ENCODE results near the gene ALDH1A3. TPM values are rescaled to one million over a fixed set of nuclear protein-coding genes. Genes with fewer than 3 reads are reported as not detected.

ALDH1A3 gene
- total and polyA plus RNA-seq, 2 of the 4 experiments (the other 2 are of a cell fraction) = 3.1 to 5.0 TPM

DNA sequence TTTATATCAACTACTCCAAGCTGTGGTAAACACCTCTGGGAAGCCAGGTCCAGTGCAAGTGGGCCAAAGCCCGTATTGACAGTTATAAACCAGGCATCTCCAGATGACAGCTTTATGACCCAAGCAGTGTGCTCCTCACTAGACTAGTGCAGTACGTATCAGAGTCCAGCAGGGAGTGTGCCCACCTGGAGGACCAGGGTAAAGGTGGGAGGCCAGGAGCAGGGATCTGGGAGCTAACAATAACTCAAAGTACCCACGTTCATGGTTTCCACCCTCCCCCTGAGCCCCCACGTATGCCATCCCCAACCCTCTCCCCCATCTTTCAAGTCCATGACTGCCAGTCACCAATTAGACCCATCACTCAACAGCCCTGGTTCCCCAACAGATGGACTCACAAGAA is 27.0 kb upstream of the ALDH1A3 start:
- CTCF ChIA-PET = interaction anchor here (0.6 kb wide), 1 partner anchor 202 kb away, joined by 5 read pairs; no protein-coding TSS in a partner anchor
- intact Hi-C loops (cut with micrococcal nuclease) = no loop called here

More for the DNA sequence above, 27.0 kb upstream of the ALDH1A3 start:
- no peak overlapping the region for H3K18ac ChIP-seq (ENCODE audit: low read depth, low read length)
- dilution Hi-C loops (cut with HindIII; ENCODE audit: low sequenced_read_pairs, unreplicated experiment) = no loop called here
- no peak overlapping the region for H3K14ac ChIP-seq (replicated peaks; ENCODE audit: low read depth, low read length)
- no peaks in the 10 kb centered on the region for H3K36me3 ChIP-seq (ENCODE audit: control insufficient read depth, insufficient read depth, low read length)
- peaks cover 2% of the 10 kb centered on the region; the same call in 1 of the 2 replicates for H3K27me3 ChIP-seq (ENCODE audit: control insufficient read depth, insufficient read depth, low read length)
- no peak overlapping the region for H4K5ac ChIP-seq (ENCODE audit: low read depth, low read length)
- peaks cover 3% of the 10 kb centered on the region; the same call in 1 of the 2 replicates for H3K4me1 ChIP-seq (ENCODE audit: control insufficient read depth, insufficient read depth, low read length)
- no peak overlapping the region for H2AFZ ChIP-seq (replicated peaks; ENCODE audit: low read length, poor library complexity)
- H3K9me3 ChIP-seq (ENCODE audit: control insufficient read depth, insufficient read depth, low read length) = no peaks in the 10 kb centered on the region
- no peak overlapping the region for H3K4me2 ChIP-seq (ENCODE audit: low read depth, low read length)
- no peak overlapping the region for H2AK5ac ChIP-seq (ENCODE audit: low read depth, low read length)
- no peak for TF ChIP-seq RAD21 (IDR thresholded peaks at IDR 0.05; ENCODE audit: low read length)
- no peak for TF ChIP-seq CHD1 (IDR thresholded peaks at IDR 0.05; ENCODE audit: low read depth, low read length)
- TF ChIP-seq, protein P1, sequence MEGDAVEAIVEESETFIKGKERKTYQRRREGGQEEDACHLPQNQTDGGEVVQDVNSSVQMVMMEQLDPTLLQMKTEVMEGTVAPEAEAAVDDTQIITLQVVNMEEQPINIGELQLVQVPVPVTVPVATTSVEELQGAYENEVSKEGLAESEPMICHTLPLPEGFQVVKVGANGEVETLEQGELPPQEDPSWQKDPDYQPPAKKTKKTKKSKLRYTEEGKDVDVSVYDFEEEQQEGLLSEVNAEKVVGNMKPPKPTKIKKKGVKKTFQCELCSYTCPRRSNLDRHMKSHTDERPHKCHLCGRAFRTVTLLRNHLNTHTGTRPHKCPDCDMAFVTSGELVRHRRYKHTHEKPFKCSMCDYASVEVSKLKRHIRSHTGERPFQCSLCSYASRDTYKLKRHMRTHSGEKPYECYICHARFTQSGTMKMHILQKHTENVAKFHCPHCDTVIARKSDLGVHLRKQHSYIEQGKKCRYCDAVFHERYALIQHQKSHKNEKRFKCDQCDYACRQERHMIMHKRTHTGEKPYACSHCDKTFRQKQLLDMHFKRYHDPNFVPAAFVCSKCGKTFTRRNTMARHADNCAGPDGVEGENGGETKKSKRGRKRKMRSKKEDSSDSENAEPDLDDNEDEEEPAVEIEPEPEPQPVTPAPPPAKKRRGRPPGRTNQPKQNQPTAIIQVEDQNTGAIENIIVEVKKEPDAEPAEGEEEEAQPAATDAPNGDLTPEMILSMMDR (conservative IDR thresholded peaks at IDR 0.05; ENCODE audit: low read depth, low read length) = no peak
- TF ChIP-seq RCOR1 (IDR thresholded peaks at IDR 0.05; ENCODE audit: insufficient replicate concordance, low read length) = no peak
- no peak for TF ChIP-seq SMC3 (IDR thresholded peaks at IDR 0.05; ENCODE audit: low read depth, low read length)
- no peak for TF ChIP-seq CEBPB (IDR thresholded peaks at IDR 0.05; ENCODE audit: low read depth, low read length)
- TF ChIP-seq NFE2L2 (IDR thresholded peaks at IDR 0.05; ENCODE audit: low read depth, low read length) = no peak
- TF ChIP-seq USF2 (IDR thresholded peaks at IDR 0.05; ENCODE audit: low read depth, low read length) = no peak
- TF ChIP-seq POLR2A (IDR thresholded peaks at IDR 0.05; ENCODE audit: low read depth, low read length) = no peak
- BruUV-seq (replicated peaks) = no TSS peak
- no peaks in the 10 kb centered on the region for H4K20me1 ChIP-seq (ENCODE audit: insufficient read depth, low read length)
- DNase-seq (no peak), ATAC-seq (ENCODE audit: low read depth) (no peak)
- no peak overlapping the region for H2BK15ac ChIP-seq (ENCODE audit: low read depth, low read length)
- no peak overlapping the region for H3K9ac ChIP-seq (ENCODE audit: low read depth, low read length)
- in situ Hi-C loops (cut with MboI; ENCODE audit: low sequenced_read_pairs) = no loop called here
- H3K79me1 ChIP-seq (ENCODE audit: low read depth in 1 of 2, low read length in 2 of 2) = no peaks in the 10 kb centered on the region; a peak in 1 of 4 replicates
- H3K4me3 ChIP-seq (ENCODE audit: insufficient read depth, low read depth, low read length) = no peak overlapping the region
- no peak overlapping the region for H2BK120ac ChIP-seq (ENCODE audit: low read depth, low read length)
- POLR2A ChIA-PET (ENCODE audit: unreplicated experiment) = no interaction called here
- no peak overlapping the region for H2BK20ac ChIP-seq (ENCODE audit: low read depth, low read length)
- no peak overlapping the region for H2BK5ac ChIP-seq (ENCODE audit: low read depth, low read length, poor library complexity, severe bottlenecking)
- H4K91ac ChIP-seq (ENCODE audit: insufficient read depth, low read depth, low read length) = no peak overlapping the region
- no peaks in the 10 kb centered on the region; the same call in 1 of the 2 replicates for H3K9me1 ChIP-seq (ENCODE audit: insufficient read depth, low read length)
- H3K27ac ChIP-seq (ENCODE audit: insufficient read depth, low read length) = no peak overlapping the region
- no peak overlapping the region for H2AK9ac ChIP-seq (replicated peaks; ENCODE audit: low read depth, low read length, poor library complexity)
- no CpG with 5 or more reads among the region's 4 CpGs for WGBS, 2 experiments (ENCODE audit: extremely low coverage in 2 of 2, insufficient read length in 1 of 2)
- H4K8ac ChIP-seq (ENCODE audit: low read depth in 2 of 2, low read length in 2 of 2) = no peak overlapping the region
- H3K23ac ChIP-seq (ENCODE audit: low read depth, low read length) = no peak overlapping the region
- no peak overlapping the region for H3K56ac ChIP-seq (ENCODE audit: extremely low read depth, insufficient read depth, low read length)
- H3K4ac ChIP-seq (ENCODE audit: low read depth, low read length) = no peak overlapping the region

All from IMR-90 (cell line).